Left colon (tissue), 2 donors: Measurements from ENCODE around the gene CDKN2B-AS1. TPM values are rescaled to one million over a fixed set of nuclear protein-coding genes. Genes with fewer than 3 reads are reported as not detected.
A peak's percentile ranks its signal among the peaks of the same experiment; 100 is the strongest.
"Not testable (repeated sequence)": the region's sequence is repeated elsewhere in the genome, so short reads cannot be mapped to it uniquely, and the experiment has no call there.

Experiments used
- ATAC-seq: fragments of 200-7000 bp; cut with Tn5 transposase; one replicate; pipeline ENCODE4 v1.9.1; 2020; ENCODE audit warnings: mild to moderate bottlenecking, moderate library complexity
- DNase-seq, 2 donors: peaks; one replicate each; pipeline ENCODE4 v3.0.0-alpha.2; 2020
- intact Hi-C, 2 donors: fragments of 100-400 bp; cut with DNase I in 1 of 2; cut with micrococcal nuclease in 1 of 2; formaldehyde crosslinking; loops; one replicate each; pipeline versions ENCODE4 v1.11.2 to v1.14.0; 2022; cut with DNase I, micrococcal nuclease
- total RNA-seq, 2 donors: library from RNA; stranded (reverse); fragmentation: NEBNext Ultra II Directional; extraction: Animal tissue kit (Norgen Biotek cat#: 25700); gene quantifications; one replicate each; pipeline ENCODE4 v1.2.1, GENCODE V29; 2021
- donor health status: DM: no; HTN: no; CAD: no.
- donor health status: DM: yes; HTN: yes; CAD: no.

Gene CDKN2B-AS1
- total RNA-seq, 2 donors from 2014 or later: 108 to 124 TPM

- ATAC-seq, intact Hi-C loops, DNase-seq: not testable (repeated sequence)
Measured at GRCh38 chr9:22057972-22058371, 63.4 kb downstream of the CDKN2B-AS1 start.

- intact Hi-C loops: no loop called here
- ATAC-seq (no peak), DNase-seq (no peak)
Measured at GRCh38 chr9:22060831-22061383, 66.3 kb downstream of the CDKN2B-AS1 start.

GRCh38 chr9:22064957-22065356, 70.4 kb downstream of the CDKN2B-AS1 start:
- DNase-seq (no peak), ATAC-seq (no peak)
- intact Hi-C loops: no loop called here

- DNase-seq: no peak
- intact Hi-C loops: no loop called here
- ATAC-seq: no peak
Measured at GRCh38 chr9:22065431-22066200, 71.0 kb downstream of the CDKN2B-AS1 start.

GRCh38 chr9:22067196-22067595, 72.6 kb downstream of the CDKN2B-AS1 start:
- ATAC-seq (no peak), DNase-seq (no peak)
- intact Hi-C loops: no loop called here

GRCh38 chr9:22068369-22068768, 73.8 kb downstream of the CDKN2B-AS1 start:
- ATAC-seq (no peak), DNase-seq (no peak)
- intact Hi-C loops: no loop called here

- DNase-seq (no peak), ATAC-seq (no peak)
- intact Hi-C loops: no loop called here
Measured at GRCh38 chr9:22073349-22073748, 78.8 kb downstream of the CDKN2B-AS1 start.

GRCh38 chr9:22078081-22078480, 83.5 kb downstream of the CDKN2B-AS1 start:
- intact Hi-C loops: no loop called here
- ATAC-seq (no peak), DNase-seq (no peak)

GRCh38 chr9:22079873-22080341, 85.3 kb downstream of the CDKN2B-AS1 start:
- ATAC-seq: no peak
- intact Hi-C loops: no loop called here
- DNase-seq: no peak

- intact Hi-C loops: no loop called here
- no peak for DNase-seq
Measured at GRCh38 chr9:22084336-22085035, 89.9 kb downstream of the CDKN2B-AS1 start.

GRCh38 chr9:22088053-22088716, 93.6 kb downstream of the CDKN2B-AS1 start:
- no peak for DNase-seq
- peak; percentile 50 for ATAC-seq
- intact Hi-C loops: no loop called here

More at GRCh38 chr9:22084336-22085035, 89.9 kb downstream of the CDKN2B-AS1 start:
- peak; percentile 20 for ATAC-seq

GRCh38 chr9:22088717-22089061, 94.1 kb downstream of the CDKN2B-AS1 start:
- ATAC-seq: peak; percentile 89
- DNase-seq: peak; percentile 46 to 81
- intact Hi-C loops: no loop called here

GRCh38 chr9:22097707-22098106, 103.1 kb downstream of the CDKN2B-AS1 start:
- ATAC-seq (peak; percentile 44), DNase-seq (no peak)
- intact Hi-C loops: no loop called here

GRCh38 chr9:22098643-22099332, 104.2 kb downstream of the CDKN2B-AS1 start:
- DNase-seq: no peak
- ATAC-seq: peak; percentile 89
- intact Hi-C loops: no loop called here

- DNase-seq: no peak
- no peak for ATAC-seq
Measured at GRCh38 chr9:22100626-22101025, 106.0 kb downstream of the CDKN2B-AS1 start.

GRCh38 chr9:22102146-22103053, 107.8 kb downstream of the CDKN2B-AS1 start:
- intact Hi-C loops: no loop called here
- DNase-seq: no peak
- ATAC-seq: peak; percentile 51

More at GRCh38 chr9:22100626-22101025, 106.0 kb downstream of the CDKN2B-AS1 start:
- intact Hi-C loops: no loop called here

- peak; percentile 90 for ATAC-seq
- intact Hi-C loops: no loop called here
- no peak for DNase-seq
Measured at GRCh38 chr9:22103685-22104575, 109.3 kb downstream of the CDKN2B-AS1 start.
